Activated CD8-positive, alpha-beta memory T cell treated with anti-CD3 and anti-CD28 coated beads for 36 hours (primary cell): ENCODE measurements around the gene LPIN1. TPM values are rescaled to one million over a fixed set of nuclear protein-coding genes. Genes with fewer than 3 reads are reported as not detected.
"Not testable (repeated sequence)": the region's sequence is repeated elsewhere in the genome, so short reads cannot be mapped to it uniquely, and the experiment has no call there.

ENCODE experiments used
- CTCF ChIA-PET: fragments of 350-600 bp; sonication (Branson Sonifier 250); formaldehyde crosslinking; loops from one replicate; lab custom pipeline; 2021; ENCODE audit warnings: antibody characterized with exemption; lab: Charles Lee
- POLR2A ChIA-PET: fragments of 350-600 bp; sonication (Branson Sonifier 250); formaldehyde crosslinking; loops from one replicate; lab custom pipeline; 2021; ENCODE audit warnings: antibody characterized with exemption; lab: Charles Lee
- total RNA-seq, 2 experiments: library from RNA; stranded (reverse); gene quantifications; one replicate each; pipeline ENCODE4 v1.2.3, GENCODE V29; 2021

LPIN1 gene
- total RNA-seq, 2 experiments from 2014 or later, result 34.3 to 36.7 TPM

GRCh38 chr2:11810237-11810977, 64.0 kb downstream of the LPIN1 start:
- ChIA-PET POLR2A (no interaction called here), CTCF (no interaction called here)

GRCh38 chr2:11811036-11811654, 64.7 kb downstream of the LPIN1 start:
- CTCF ChIA-PET, result no interaction called here

GRCh38 chr2:11812466-11813248, 66.2 kb downstream of the LPIN1 start:
- POLR2A ChIA-PET, result no interaction called here
- CTCF ChIA-PET, result no interaction called here

More at GRCh38 chr2:11811036-11811654, 64.7 kb downstream of the LPIN1 start:
- POLR2A ChIA-PET, result no interaction called here

GRCh38 chr2:11813345-11813744, 66.9 kb downstream of the LPIN1 start:
- CTCF ChIA-PET, POLR2A ChIA-PET: not testable (repeated sequence)

- POLR2A ChIA-PET, result no interaction called here
- CTCF ChIA-PET, result interaction anchor here (0.7 kb wide), 1 partner anchor 164 kb away, joined by 4 read pairs; no protein-coding TSS in a partner anchor
These were observed 67.5 kb downstream of the LPIN1 start for GRCh38 chr2:11813951-11814350.

- ChIA-PET POLR2A (no interaction called here), CTCF (no interaction called here)
These were observed 68.6 kb downstream of the LPIN1 start for GRCh38 chr2:11814979-11815510.

- POLR2A ChIA-PET, CTCF ChIA-PET: not testable (repeated sequence)
These were observed 70.5 kb downstream of the LPIN1 start for GRCh38 chr2:11816935-11817334.

- ChIA-PET POLR2A (no interaction called here), CTCF (no interaction called here)
These were observed 72.8 kb downstream of the LPIN1 start for GRCh38 chr2:11819235-11819729.

GRCh38 chr2:11820650-11821049, 74.2 kb downstream of the LPIN1 start:
- ChIA-PET POLR2A (no interaction called here), CTCF (no interaction called here)

- CTCF ChIA-PET, result no interaction called here
- POLR2A ChIA-PET, result no interaction called here
These were observed 75.3 kb downstream of the LPIN1 start for GRCh38 chr2:11821705-11822104.

GRCh38 chr2:11822359-11822745, 75.9 kb downstream of the LPIN1 start:
- CTCF ChIA-PET, POLR2A ChIA-PET: not testable (repeated sequence)

GRCh38 chr2:11822746-11823451, 76.5 kb downstream of the LPIN1 start:
- ChIA-PET CTCF (no interaction called here), POLR2A (no interaction called here)

- CTCF ChIA-PET, result no interaction called here
- POLR2A ChIA-PET, result interaction anchor here (0.7 kb wide), 1 partner anchor 52 kb away, joined by 3 read pairs; no protein-coding TSS in a partner anchor
These were observed 78.7 kb downstream of the LPIN1 start for GRCh38 chr2:11824901-11825828.

- ChIA-PET CTCF (no interaction called here), POLR2A (no interaction called here)
These were observed 81.1 kb downstream of the LPIN1 start for GRCh38 chr2:11827547-11827946.

- POLR2A ChIA-PET, result interaction anchor here (0.9 kb wide), 1 partner anchor 1120 kb away, joined by 3 read pairs; no protein-coding TSS in a partner anchor
- CTCF ChIA-PET, result interaction anchor here (0.6 to 1.1 kb wide), 3 partner anchors 49 to 1105 kb away, joined by 3 to 4 read pairs (median 3); no protein-coding TSS in a partner anchor
These were observed 82.5 kb downstream of the LPIN1 start for GRCh38 chr2:11828933-11829323.

- CTCF ChIA-PET, result interaction anchor here (0.6 to 1.3 kb wide), 5 partner anchors 50 to 1178 kb away, joined by 3 to 4 read pairs (median 3); no protein-coding TSS in a partner anchor
- POLR2A ChIA-PET, result interaction anchor here (0.9 kb wide), 1 partner anchor 1120 kb away, joined by 3 read pairs; no protein-coding TSS in a partner anchor
These were observed 83.0 kb downstream of the LPIN1 start for GRCh38 chr2:11829324-11829946.
